ENCODE data around the gene ZNF598.
"Not testable (repeated sequence)": the region's sequence is repeated elsewhere in the genome, so short reads cannot be mapped to it uniquely, and the experiment has no call there.

ZNF598 gene

GRCh38 chr16:2027024-2028010 is 17.7 kb upstream of the ZNF598 start:
- DNase-seq: peak; percentile 37

GRCh38 chr16:2026461-2027023 is 16.9 kb upstream of the ZNF598 start, which contains the start of gene NHERF2:
Gene NHERF2 (plus strand): TSS chr16:2026902. CDS start chr16:2027006, 104 bp downstream.
- DNase-seq: peak; percentile 59

GRCh38 chr16:2025878-2026460 is 16.3 kb upstream of the ZNF598 start:
- no peak for DNase-seq

GRCh38 chr16:2025251-2025650 is 15.6 kb upstream of the ZNF598 start:
- DNase-seq: no peak

GRCh38 chr16:2024032-2024420 is 14.4 kb upstream of the ZNF598 start:
- DNase-seq: no peak

GRCh38 chr16:2023092-2024031 is 13.7 kb upstream of the ZNF598 start:
- DNase-seq: peak; percentile 95

- DNase-seq: no peak
Observed at GRCh38 chr16:2022723-2023091, 13.1 kb upstream of the ZNF598 start.

GRCh38 chr16:2019921-2020831 is 10.6 kb upstream of the ZNF598 start:
- DNase-seq: no peak

- peak; percentile 50 for DNase-seq
Observed at GRCh38 chr16:2019518-2019920, 9.9 kb upstream of the ZNF598 start, which contains the start of gene NPW. Gene NPW (plus strand): TSS chr16:2019785.

GRCh38 chr16:2016407-2016922 is 6.8 kb upstream of the ZNF598 start:
- no peak for DNase-seq

- no peak for DNase-seq
Observed at GRCh38 chr16:2015947-2016208, 6.3 kb upstream of the ZNF598 start.

GRCh38 chr16:2015117-2015946 is 5.7 kb upstream of the ZNF598 start:
- DNase-seq: no peak

GRCh38 chr16:2013527-2013926 is 3.9 kb upstream of the ZNF598 start:
- DNase-seq: no peak

- not testable (repeated sequence) for DNase-seq
Observed at GRCh38 chr16:2011726-2012125, 2.1 kb upstream of the ZNF598 start.

GRCh38 chr16:2009164-2009711 is 383 bp downstream of the ZNF598 start:
- no peak for DNase-seq

- no peak for DNase-seq
Observed at GRCh38 chr16:2008631-2009163, 924 bp downstream of the ZNF598 start.

GRCh38 chr16:2008009-2008526 is 1.6 kb downstream of the ZNF598 start:
- DNase-seq: no peak

GRCh38 chr16:2007081-2007836 is 2.4 kb downstream of the ZNF598 start:
- no peak for DNase-seq

GRCh38 chr16:2006317-2006716 is 3.3 kb downstream of the ZNF598 start:
- no peak for DNase-seq

Measured in right hindlimb (tissue), 1 donor.